GM20431 (cell line): ENCODE results near the gene SLC7A11.

Experiments used
- in situ Hi-C: fragments of 300-500 bp; cut with MseI, MboI; formaldehyde crosslinking; loops from one replicate; pipeline ENCODE4 v1.15.0; 2020; ENCODE audit warnings: low sequenced_read_pairs; ENCODE audit not compliant: unreplicated experiment

The SLC7A11 gene

GRCh38 chr4:138177278-138177968, 64.7 kb downstream of the SLC7A11 start:
- in situ Hi-C loops = no loop called here

DNA sequence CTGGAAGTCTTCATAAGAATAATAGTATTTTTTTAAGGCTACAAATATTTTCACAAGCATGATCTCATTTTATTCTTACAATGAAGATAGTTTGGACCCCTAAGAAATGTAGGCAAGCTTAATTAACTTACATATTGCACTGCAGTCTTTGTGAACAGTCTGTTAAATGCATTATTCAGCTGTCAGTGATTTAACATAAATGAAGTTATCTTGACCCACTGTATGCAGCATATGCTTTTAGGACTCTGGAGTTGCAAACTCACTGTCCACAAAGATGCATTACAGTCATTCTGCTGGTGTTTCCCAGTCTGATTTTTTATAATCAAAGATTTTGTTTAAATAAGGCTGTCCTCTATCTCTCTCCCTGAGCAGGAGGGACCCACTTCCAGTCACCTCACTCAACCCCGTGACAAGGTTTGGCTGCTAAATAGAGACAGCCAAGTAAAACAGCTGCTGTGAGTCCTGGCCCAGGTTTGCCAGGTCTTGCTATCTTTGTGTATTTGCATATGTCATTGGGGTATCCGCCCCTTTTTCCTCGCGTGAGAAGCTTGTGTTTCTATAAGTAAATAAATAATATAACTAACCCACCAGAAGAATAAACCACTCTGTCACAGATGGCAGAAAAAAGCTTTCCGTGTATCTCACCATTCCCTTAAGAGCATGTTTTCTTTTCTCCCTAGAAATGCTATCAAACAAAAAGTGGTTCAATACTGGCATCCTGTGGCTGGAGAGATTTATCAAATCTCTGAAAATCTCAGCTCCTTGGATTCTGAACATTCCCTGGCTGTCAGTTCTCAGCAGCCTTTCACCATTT, 67.0 kb downstream of the SLC7A11 start:
- in situ Hi-C loops = no loop called here

- in situ Hi-C loops = no loop called here
Measured at GRCh38 chr4:138164208-138164607, 77.9 kb downstream of the SLC7A11 start.

GRCh38 chr4:138163171-138163570, 79.0 kb downstream of the SLC7A11 start:
- in situ Hi-C loops = no loop called here

GRCh38 chr4:138162259-138162658, 79.9 kb downstream of the SLC7A11 start:
- in situ Hi-C loops = no loop called here

GRCh38 chr4:138161351-138161750, 80.8 kb downstream of the SLC7A11 start:
- in situ Hi-C loops = no loop called here

GRCh38 chr4:138158746-138159297, 83.3 kb downstream of the SLC7A11 start:
- in situ Hi-C loops = no loop called here

- in situ Hi-C loops = no loop called here
Measured at GRCh38 chr4:138140879-138141278, 101.3 kb downstream of the SLC7A11 start.

DNA sequence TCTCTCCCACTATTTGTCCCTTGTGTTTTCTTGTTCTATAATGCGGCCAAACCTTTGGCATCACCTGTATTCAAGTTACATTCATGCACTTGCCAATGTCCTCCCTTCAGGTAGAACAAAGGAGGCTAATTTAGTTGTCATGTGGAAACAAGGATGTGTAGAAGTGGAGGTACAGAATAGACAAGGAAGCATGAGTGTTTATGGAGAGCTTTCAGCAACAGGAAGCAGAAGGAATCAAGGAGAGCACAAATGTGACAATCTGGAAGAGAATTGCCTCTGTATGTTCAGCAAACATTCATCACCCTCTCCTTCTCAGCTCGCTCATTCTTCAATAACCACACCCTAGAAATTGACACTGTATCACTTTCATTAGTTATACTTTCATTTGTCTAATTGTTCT, 103.4 kb downstream of the SLC7A11 start:
- in situ Hi-C loops = no loop called here

DNA sequence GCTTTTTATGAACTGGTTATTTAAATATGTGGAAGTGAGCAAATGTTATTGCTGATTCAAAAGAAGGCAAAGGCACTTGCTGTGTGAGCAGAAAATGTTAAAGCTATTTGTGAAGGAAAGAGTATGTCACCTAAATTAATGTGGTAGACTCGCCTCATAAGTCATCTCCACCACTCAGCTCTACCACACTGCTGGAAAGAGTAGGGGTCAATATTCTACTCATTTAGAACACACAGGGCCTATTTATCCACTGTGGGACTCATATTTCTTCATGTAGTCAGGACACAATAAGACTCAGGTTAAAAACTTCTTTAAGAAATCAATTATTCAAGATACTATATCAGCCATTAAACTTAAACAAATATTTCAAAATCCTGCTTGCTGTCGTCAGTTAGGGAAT, 106.5 kb downstream of the SLC7A11 start:
- in situ Hi-C loops = no loop called here

DNA sequence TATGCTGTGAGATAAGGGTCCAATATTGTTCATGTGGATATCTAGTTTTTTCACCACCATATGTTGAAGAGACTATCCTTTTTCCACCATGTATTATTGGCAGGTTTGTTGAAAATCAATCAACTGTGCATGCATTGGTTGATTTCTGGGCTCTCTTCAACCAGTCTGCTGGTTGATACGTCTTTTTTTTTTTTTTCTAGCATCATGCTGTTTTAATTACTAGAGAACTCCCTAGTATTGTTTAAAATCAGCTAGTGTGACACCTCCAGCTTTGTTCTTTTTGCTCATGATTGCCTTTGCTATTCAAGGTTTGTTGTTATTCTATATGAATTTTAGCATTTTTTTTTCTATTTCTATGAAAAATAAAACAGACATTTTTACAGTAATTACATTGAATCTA, 123.9 kb downstream of the SLC7A11 start:
- in situ Hi-C loops = no loop called here

DNA sequence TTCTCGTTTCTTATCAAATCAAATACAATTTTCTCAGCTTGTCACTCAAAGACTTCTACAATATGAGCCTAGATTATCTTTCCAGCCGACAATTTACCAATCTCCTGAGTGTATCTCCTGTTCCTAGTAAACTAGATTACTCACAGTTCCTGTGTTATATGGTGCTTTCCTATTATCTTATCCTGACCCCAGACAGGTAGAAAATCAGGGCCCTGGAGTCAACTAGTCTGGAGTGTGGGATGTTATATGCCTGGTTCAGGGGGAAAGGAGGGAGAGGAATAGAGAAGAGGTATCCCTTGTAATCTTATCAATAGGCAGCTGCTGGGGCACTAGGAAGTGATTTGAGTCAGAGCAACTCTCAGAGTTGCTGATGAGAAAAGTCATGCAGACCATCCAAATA, 127.1 kb downstream of the SLC7A11 start:
- in situ Hi-C loops = no loop called here

GRCh38 chr4:138114434-138114833, 127.7 kb downstream of the SLC7A11 start:
- in situ Hi-C loops = no loop called here
